Mesendoderm (in vitro differentiated cells): ENCODE measurements around the gene EPC1.

Source experiments
- DNase-seq: peaks from one replicate; pipeline ENCODE4 v3.0.0; 2013
- H2AK5ac ChIP-seq: 2 replicates; pipeline ENCODE4 v1.6.1; 2013; ENCODE audit warnings: low read length, inconsistent platforms
- H2BK120ac ChIP-seq: 2 replicates; pipeline ENCODE4 v1.6.1; 2013; ENCODE audit warnings: low read depth, mild to moderate bottlenecking, low read length, moderate library complexity, mixed read lengths
- H2BK15ac ChIP-seq: replicated peaks from 2 replicates; pipeline ENCODE4 v1.6.1; 2013; ENCODE audit warnings: low read depth, mild to moderate bottlenecking, moderate library complexity
- H2BK5ac ChIP-seq: 2 replicates; pipeline ENCODE4 v1.6.1; 2013; ENCODE audit warnings: low read length, inconsistent platforms
- H3K18ac ChIP-seq: 2 replicates; pipeline ENCODE4 v1.6.1; 2013; ENCODE audit warnings: mild to moderate bottlenecking, low read length, mixed read lengths
- H3K23ac ChIP-seq: one replicate; pipeline ENCODE4 v1.6.1; 2013; ENCODE audit warnings: low read length
- H3K27ac ChIP-seq: 2 replicates; pipeline ENCODE4 v1.5.1; 2013; ENCODE audit warnings: low read depth, mild to moderate bottlenecking, inconsistent platforms, low read length, moderate library complexity
- H3K27me3 ChIP-seq: 2 replicates; pipeline ENCODE4 v1.6.1; 2013; ENCODE audit warnings: low read length, control low read depth, mild to moderate bottlenecking, inconsistent platforms; ENCODE audit not compliant: insufficient read depth, poor library complexity
- H3K36me3 ChIP-seq: 2 replicates; pipeline ENCODE4 v1.6.1; 2013; ENCODE audit warnings: low read length, inconsistent platforms; ENCODE audit not compliant: control insufficient read depth, insufficient read depth
- H3K4ac ChIP-seq: one replicate; pipeline ENCODE4 v1.6.1; 2013; ENCODE audit warnings: low read depth, mild to moderate bottlenecking, low read length, moderate library complexity
- H3K4me1 ChIP-seq: 2 replicates; pipeline ENCODE4 v1.6.1; 2013; ENCODE audit warnings: low read depth, low read length, inconsistent platforms; ENCODE audit not compliant: control insufficient read depth
- H3K4me2 ChIP-seq: 2 replicates; pipeline ENCODE4 v1.6.1; 2013; ENCODE audit warnings: low read length
- H3K4me3 ChIP-seq: 2 replicates; pipeline ENCODE4 v1.5.1; 2013; ENCODE audit warnings: mild to moderate bottlenecking, low read length
- H3K56ac ChIP-seq: one replicate; pipeline ENCODE4 v1.6.1; 2013; ENCODE audit warnings: low read length
- H3K79me1 ChIP-seq: 2 replicates; pipeline ENCODE4 v1.6.1; 2013; ENCODE audit warnings: low read length, inconsistent platforms
- H3K79me2 ChIP-seq: 2 replicates; pipeline ENCODE4 v1.6.1; 2013; ENCODE audit warnings: mild to moderate bottlenecking, low read length; ENCODE audit not compliant: control insufficient read depth, insufficient read depth
- H3K9ac ChIP-seq: 2 replicates; pipeline ENCODE4 v1.6.1; 2013; ENCODE audit warnings: low read length, inconsistent platforms
- H4K5ac ChIP-seq: one replicate; pipeline ENCODE4 v1.6.1; 2013; ENCODE audit warnings: low read length
- H4K8ac ChIP-seq: one replicate; pipeline ENCODE4 v1.6.1; 2013; ENCODE audit warnings: low read depth, mild to moderate bottlenecking, control low read depth, low read length, moderate library complexity
- WGBS: extraction: QIAGEN DNeasy Blood & Tissue Kit; methylation state at CpG from one replicate; pipeline ENCODE4 v1.1.7; 2013; ENCODE audit warnings: low lambda C conversion rate, missing lambda C conversion rate; ENCODE audit not compliant: insufficient coverage; ENCODE audit errors: extremely low coverage; 5-methylcytosine and 5-hydroxymethylcytosine counted together

The EPC1 gene

GRCh38 chr10:32349199-32349585 lies 2.2 kb upstream of the EPC1 start:
- no peak overlapping the region for H3K18ac ChIP-seq
- no peak overlapping the region for H3K4me2 ChIP-seq
- H3K56ac ChIP-seq, result no peak overlapping the region
- H2BK120ac ChIP-seq, result no peak overlapping the region
- H4K8ac ChIP-seq, result no peak overlapping the region
- H2BK5ac ChIP-seq, result no peak overlapping the region
- WGBS, result no CpG with 5 or more reads among the region's 2 CpGs
- no peak overlapping the region for H4K5ac ChIP-seq
- DNase-seq, result no peak
- no peak overlapping the region for H3K23ac ChIP-seq
- no peak overlapping the region for H3K9ac ChIP-seq
- no peaks in the 10 kb centered on the region for H3K79me1 ChIP-seq
- no peaks in the 10 kb centered on the region for H3K27me3 ChIP-seq
- H3K4ac ChIP-seq, result no peak overlapping the region
- no peak overlapping the region for H3K27ac ChIP-seq
- H3K4me3 ChIP-seq, result no peak overlapping the region
- peaks cover 3% of the 10 kb centered on the region for H3K4me1 ChIP-seq
- no peak overlapping the region for H2AK5ac ChIP-seq
- no peak overlapping the region for H2BK15ac ChIP-seq
- H3K36me3 ChIP-seq, result no peaks in the 10 kb centered on the region
- peaks cover 18% of the 10 kb centered on the region for H3K79me2 ChIP-seq

GRCh38 chr10:32348297-32349198 lies 1.6 kb upstream of the EPC1 start:
- Histone ChIP-seq H2BK120ac (no peak overlapping the region), H3K27ac (no peak overlapping the region)
- WGBS, result no CpG with 5 or more reads among the region's 18 CpGs

GRCh38 chr10:32347363-32348022 lies 535 bp upstream of the EPC1 start:
- WGBS, result no CpG with 5 or more reads among the region's 49 CpGs
- H3K23ac ChIP-seq, result peak overlapping the region; percentile 48
- H3K36me3 ChIP-seq, result no peaks in the 10 kb centered on the region
- H3K4me1 ChIP-seq, result peaks cover 4% of the 10 kb centered on the region
- H3K27me3 ChIP-seq, result no peaks in the 10 kb centered on the region
- peak overlapping the region; percentile 65 for H3K4me3 ChIP-seq
- peak overlapping the region; percentile 96 for H3K18ac ChIP-seq
- peak overlapping the region; percentile 10 for H2BK120ac ChIP-seq
- peak overlapping the region; percentile 43 for H3K4me2 ChIP-seq
- H2BK5ac ChIP-seq, result peak overlapping the region; percentile 63
- DNase-seq, result no peak
- H2BK15ac ChIP-seq, result no peak overlapping the region
- peak overlapping the region; percentile 89 for H3K4ac ChIP-seq
- peak overlapping the region; percentile 97 for H3K27ac ChIP-seq
- H2AK5ac ChIP-seq, result no peak overlapping the region
- peak overlapping the region; percentile 39 for H4K8ac ChIP-seq
- peaks cover 31% of the 10 kb centered on the region for H3K79me2 ChIP-seq
- H3K79me1 ChIP-seq, result no peaks in the 10 kb centered on the region
- peak overlapping the region; percentile 98 for H3K56ac ChIP-seq
- H3K9ac ChIP-seq, result peak overlapping the region; percentile 95
- no peak overlapping the region for H4K5ac ChIP-seq

More at GRCh38 chr10:32348297-32349198, 1.6 kb upstream of the EPC1 start:
- no peak overlapping the region for H2BK15ac ChIP-seq
- peaks cover 3% of the 10 kb centered on the region for H3K4me1 ChIP-seq
- no peak for DNase-seq
- no peak overlapping the region for H2AK5ac ChIP-seq
- no peaks in the 10 kb centered on the region for H3K27me3 ChIP-seq
- H2BK5ac ChIP-seq, result no peak overlapping the region
- no peak overlapping the region for H4K5ac ChIP-seq
- no peak overlapping the region for H3K4ac ChIP-seq
- no peak overlapping the region for H4K8ac ChIP-seq
- no peak overlapping the region for H3K23ac ChIP-seq
- no peak overlapping the region for H3K18ac ChIP-seq
- H3K56ac ChIP-seq, result peak overlapping the region; percentile 4
- no peaks in the 10 kb centered on the region for H3K79me1 ChIP-seq
- no peaks in the 10 kb centered on the region for H3K36me3 ChIP-seq
- H3K4me3 ChIP-seq, result no peak overlapping the region
- H3K9ac ChIP-seq, result peak overlapping the region; percentile 37
- H3K79me2 ChIP-seq, result peaks cover 25% of the 10 kb centered on the region
- no peak overlapping the region for H3K4me2 ChIP-seq

DNA sequence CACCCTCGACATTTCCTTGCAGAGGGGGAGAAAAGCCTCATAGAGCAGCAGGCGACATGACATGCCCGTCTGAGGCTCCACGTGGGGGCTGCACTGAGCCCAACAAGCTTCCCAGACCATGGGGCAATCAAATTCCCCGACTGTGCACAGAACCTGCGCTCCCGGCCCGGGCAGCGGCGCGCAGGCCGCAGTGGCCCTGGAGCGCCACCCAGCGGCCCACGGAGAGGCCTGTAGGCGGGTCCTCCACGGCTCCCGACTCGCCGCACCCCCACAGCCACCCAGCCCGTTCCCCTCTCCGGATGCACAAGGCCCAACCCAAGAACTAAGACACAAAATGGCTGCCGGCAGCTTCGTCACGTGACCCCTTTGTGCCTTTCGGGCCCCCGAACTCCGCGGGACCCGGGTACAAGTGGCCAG lies 816 bp downstream of the EPC1 start:
- Histone ChIP-seq H2BK5ac (no peak overlapping the region), H3K4ac (peak overlapping the region; percentile 100), H3K4me3 (peak overlapping the region; percentile 70), H4K5ac (no peak overlapping the region), H2BK120ac (peak overlapping the region; percentile 39), H3K23ac (no peak overlapping the region), H3K36me3 (no peaks in the 10 kb centered on the region), H2AK5ac (no peak overlapping the region), H3K27ac (peak overlapping the region; percentile 97), H3K9ac (peak overlapping the region; percentile 95), H3K56ac (peak overlapping the region; percentile 98), H3K27me3 (no peaks in the 10 kb centered on the region), H3K4me1 (peaks cover 2% of the 10 kb centered on the region), H4K8ac (peak overlapping the region; percentile 95), H3K18ac (peak overlapping the region; percentile 97), H3K79me1 (no peaks in the 10 kb centered on the region), H3K79me2 (peaks cover 39% of the 10 kb centered on the region), H3K4me2 (peak overlapping the region; percentile 34), H2BK15ac (no peak overlapping the region)
- DNase-seq, result peak; percentile 98
- no CpG with 5 or more reads among the region's 30 CpGs for WGBS

DNA sequence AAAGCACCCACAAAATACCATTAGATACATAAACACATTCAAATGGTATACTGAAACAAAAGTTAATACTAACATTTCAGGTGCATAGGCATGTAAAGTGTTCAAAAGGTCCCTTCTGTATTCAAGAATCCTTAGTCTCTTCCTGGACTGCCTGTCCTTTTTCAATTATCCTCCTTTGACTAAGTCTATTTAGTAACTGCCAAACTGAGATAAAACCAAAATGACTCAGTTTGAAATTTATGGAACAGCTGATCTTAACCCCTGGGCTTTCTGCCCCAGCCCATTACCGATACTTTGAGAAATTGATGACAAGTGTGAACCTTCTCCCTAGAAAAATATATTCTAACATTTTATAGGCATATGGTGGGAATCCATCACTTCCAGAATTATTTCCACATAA lies 5.4 kb downstream of the EPC1 start:
- H2BK5ac ChIP-seq, result no peak overlapping the region
- H3K9ac ChIP-seq, result no peak overlapping the region
- no peak overlapping the region for H4K8ac ChIP-seq
- DNase-seq, result no peak
- peaks cover 72% of the 10 kb centered on the region for H3K79me2 ChIP-seq
- H3K56ac ChIP-seq, result no peak overlapping the region
- no peak overlapping the region for H3K23ac ChIP-seq
- no peak overlapping the region for H3K4ac ChIP-seq
- H4K5ac ChIP-seq, result no peak overlapping the region
- no peak overlapping the region for H3K4me2 ChIP-seq
- H3K79me1 ChIP-seq, result peaks cover 8% of the 10 kb centered on the region
- WGBS, result no CpG with 5 or more reads among the region's 1 CpG
- no peak overlapping the region for H2BK120ac ChIP-seq
- no peak overlapping the region for H2AK5ac ChIP-seq
- no peak overlapping the region for H2BK15ac ChIP-seq
- H3K4me1 ChIP-seq, result peaks cover 4% of the 10 kb centered on the region
- no peaks in the 10 kb centered on the region for H3K27me3 ChIP-seq
- no peak overlapping the region for H3K18ac ChIP-seq
- no peaks in the 10 kb centered on the region for H3K36me3 ChIP-seq
- no peak overlapping the region for H3K4me3 ChIP-seq
- H3K27ac ChIP-seq, result no peak overlapping the region
